HCT116 (cell line): ENCODE measurements around the gene TPD52L1. TPM values are rescaled to one million over a fixed set of nuclear protein-coding genes. Genes with fewer than 3 reads are reported as not detected.

Experiments
- ATAC-seq: fragments of 200-7000 bp; cut with Tn5 transposase; 2 replicates; pipeline ENCODE4 v1.9.1; 2020; ENCODE audit warnings: mild to moderate bottlenecking, moderate library complexity
- BruUV-seq: library from RNA; stranded (reverse); fragments of 400-500 nt; replicated peaks from 2 replicates; lab custom pipeline; 2021; lab: Mats Ljungman, UMichigan
- CTCF ChIA-PET: fragments of 300-600 bp; sonication (Branson Sonifier 250); formaldehyde crosslinking; loops from one replicate; lab custom pipeline; 2021; ENCODE audit warnings: antibody characterized with exemption; lab: Charles Lee
- POLR2A ChIA-PET: fragments of 300-600, 350-600 bp; sonication (Branson Sonifier 250); formaldehyde crosslinking; loops from one replicate; lab custom pipeline; 2021; ENCODE audit warnings: antibody characterized with exemption; lab: Charles Lee
- RAD21 ChIA-PET, 2 experiments: fragments of 300-600 bp; sonication (Branson Sonifier 250); formaldehyde crosslinking; loops; one replicate each; lab custom pipeline; 2023; ENCODE audit warnings: low total read pairs in 2 of 2; ENCODE audit not compliant: uncharacterized antibody in 2 of 2, unreplicated experiment in 2 of 2, low non-redundant PET in 1 of 2; lab: Charles Lee
- DNase-seq: peaks from one replicate; pipeline ENCODE4 v3.0.0-alpha.2; 2010; ENCODE audit warnings: low read depth, low spot score
- H2AFZ ChIP-seq: fragments of 200-600 bp; shearing (Covaris generic), sonication (generic); 2 replicates; pipeline ENCODE4 v1.6.1; 2017; ENCODE audit warnings: low read depth, mixed run types, mixed read lengths, antibody characterized with exemption, low read length; ENCODE audit not compliant: poor library complexity, severe bottlenecking
- H3K27ac ChIP-seq: 2 replicates; pipeline ENCODE4 v1.5.1; 2012; ENCODE audit warnings: low read depth, low read length
- H3K27me3 ChIP-seq: fragments of 200-600 bp; sonication (generic); 2 replicates; pipeline ENCODE4 v1.6.1; 2016; ENCODE audit warnings: mixed run types, low read length, mixed read lengths; ENCODE audit not compliant: insufficient read depth
- H3K36me3 ChIP-seq, 2 experiments: fragments of 200-500 bp in 1 of 2; fragments of 200-600 bp in 1 of 2; sonication (Bioruptor generic) in 1 of 2; sonication (generic) in 1 of 2; 2 replicates each; pipeline versions ENCODE4 v1.5.1 to v1.6.1; 2014 to 2016; ENCODE audit warnings: low read length in 2 of 2, inconsistent platforms in 1 of 2, mixed read lengths in 1 of 2, mixed run types in 1 of 2; ENCODE audit not compliant: insufficient read depth in 2 of 2, control insufficient read depth in 1 of 2
- H3K4me1 ChIP-seq, 2 experiments: fragments of 200-600 bp in 1 of 2; sonication (generic) in 1 of 2; 2 replicates each; pipeline versions ENCODE4 v1.5.1 to v1.6.1; 2012 to 2017; ENCODE audit warnings: low read length in 2 of 2, inconsistent platforms in 1 of 2, mild to moderate bottlenecking in 1 of 2, mixed read lengths in 1 of 2, mixed run types in 1 of 2, moderate library complexity in 1 of 2; ENCODE audit not compliant: insufficient read depth in 2 of 2, control insufficient read depth in 1 of 2
- H3K4me2 ChIP-seq: fragments of 200-600 bp; sonication (generic); 2 replicates; pipeline ENCODE4 v1.6.1; 2017; ENCODE audit warnings: mixed run types, low read length, mixed read lengths
- H3K4me3 ChIP-seq, 2 experiments: fragments of 200-600 bp in 1 of 2; sonication (generic) in 1 of 2; replicated peaks in 1 of 2; 2 replicates each; pipeline ENCODE4 v1.5.1; 2011 to 2016; ENCODE audit warnings: low read length in 2 of 2, control low read depth in 1 of 2, low read depth in 1 of 2, mild to moderate bottlenecking in 1 of 2, mixed read lengths in 1 of 2, mixed run types in 1 of 2
- H3K79me2 ChIP-seq: fragments of 200-600 bp; sonication (generic); 2 replicates; pipeline ENCODE4 v1.6.1; 2017; ENCODE audit warnings: mild to moderate bottlenecking, mixed run types, low read length, moderate library complexity, mixed read lengths; ENCODE audit not compliant: insufficient read depth
- H3K9ac ChIP-seq: fragments of 200-600 bp; sonication (generic); 2 replicates; pipeline ENCODE4 v1.6.1; 2016; ENCODE audit warnings: low read length, mixed read lengths
- H3K9me2 ChIP-seq: fragments of 200-600 bp; sonication (generic), shearing (Covaris generic); 2 replicates; pipeline ENCODE4 v1.6.1; 2017; ENCODE audit warnings: mixed run types, mild to moderate bottlenecking, moderate library complexity; ENCODE audit not compliant: insufficient read depth
- H3K9me3 ChIP-seq, 2 experiments: fragments of 200-500 bp in 1 of 2; fragments of 200-600 bp in 1 of 2; sonication (Bioruptor generic) in 1 of 2; sonication (generic) in 1 of 2; 2 replicates each; pipeline ENCODE4 v1.6.1; 2014 to 2017; ENCODE audit warnings: low read length in 2 of 2, mixed read lengths in 2 of 2, inconsistent platforms in 1 of 2, low read depth in 1 of 2, mild to moderate bottlenecking in 1 of 2, mixed run types in 1 of 2, moderate library complexity in 1 of 2; ENCODE audit not compliant: control insufficient read depth in 1 of 2, insufficient read depth in 1 of 2
- H4K20me1 ChIP-seq: fragments of 200-600 bp; sonication (generic), shearing (Covaris generic); 2 replicates; pipeline ENCODE4 v1.6.1; 2017; ENCODE audit warnings: mixed run types, mild to moderate bottlenecking, moderate library complexity; ENCODE audit not compliant: insufficient read depth
- ATF3 ChIP-seq: IDR thresholded peaks from 2 replicates; pipeline ENCODE4 v1.6.1; 2012
- CEBPB ChIP-seq: IDR thresholded peaks from 2 replicates; pipeline ENCODE4 v1.6.1; 2012; ENCODE audit warnings: low read depth
- ELF1 ChIP-seq: IDR thresholded peaks from 2 replicates; pipeline ENCODE4 v1.6.1; 2012; ENCODE audit warnings: low read depth, borderline replicate concordance
- EZH2 ChIP-seq: fragments of 200-600 bp; sonication (generic); IDR thresholded peaks from 2 replicates; pipeline ENCODE4 v1.6.1; 2017; ENCODE audit warnings: antibody characterized with exemption, mixed run types
- FOSL1 ChIP-seq: IDR thresholded peaks from 2 replicates; pipeline ENCODE4 v1.6.1; 2012; ENCODE audit warnings: low read depth
- POLR2A ChIP-seq: IDR thresholded peaks from 2 replicates; pipeline ENCODE4 v1.7.0; 2011; ENCODE audit warnings: borderline replicate concordance; ENCODE audit not compliant: insufficient read depth, insufficient read length; ENCODE audit errors: extremely low read depth
- POLR2AphosphoS5 ChIP-seq: IDR thresholded peaks from 2 replicates; pipeline ENCODE4 v1.6.1; 2011; ENCODE audit warnings: mild to moderate bottlenecking, low read depth, low read length, moderate library complexity
- SIN3A ChIP-seq: IDR thresholded peaks from 2 replicates; pipeline ENCODE4 v1.6.1; 2012; ENCODE audit warnings: low read depth
- SRF ChIP-seq: IDR thresholded peaks from 2 replicates; pipeline ENCODE4 v1.6.1; 2012; ENCODE audit warnings: low read depth
- ZNF274 ChIP-seq: fragments of 200-500 bp; sonication (Bioruptor generic); IDR thresholded peaks from 2 replicates; pipeline ENCODE4 v1.6.1; 2014; ENCODE audit warnings: mild to moderate bottlenecking, low read depth, low read length, inconsistent platforms
- intact Hi-C: fragments of 100-400 bp; cut with micrococcal nuclease; formaldehyde crosslinking; loops from 2 replicates; pipeline ENCODE4 v1.10.0; 2022
- total RNA-seq: library from RNA; stranded (reverse); gene quantifications from one replicate; pipeline ENCODE4 v1.2.1, GENCODE V29; 2021; ENCODE audit not compliant: unreplicated experiment
- TF ChIP-seq, protein P1 (sequence below): IDR thresholded peaks from 2 replicates; pipeline ENCODE4 v1.6.1; 2011; ENCODE audit warnings: mild to moderate bottlenecking, low read length, moderate library complexity; ENCODE audit not compliant: insufficient replicate concordance; ENCODE audit errors: extremely low read depth

Gene TPD52L1
- total RNA-seq, 1 experiment from 2014 or later, result 64.1 TPM

DNA sequence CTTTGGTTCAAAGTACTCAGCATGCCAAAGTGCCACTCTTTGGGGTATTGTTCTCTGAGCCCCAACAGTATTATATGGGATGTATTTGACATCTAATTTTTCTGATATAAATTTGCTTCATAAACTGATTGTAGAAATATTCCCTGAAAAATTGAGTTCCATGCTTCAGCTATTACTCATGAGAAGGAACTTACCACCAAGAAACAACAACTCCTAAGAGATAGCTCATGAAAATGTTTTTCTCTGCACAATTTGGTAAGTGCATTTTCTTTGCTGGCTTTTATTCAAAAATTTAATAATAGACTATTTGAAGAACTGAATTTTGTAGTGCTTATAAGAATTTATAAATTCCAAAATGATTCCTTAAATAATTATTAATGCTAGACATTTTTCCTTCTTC lies 12.8 kb upstream of the TPD52L1 start:
- no peak for TF ChIP-seq EZH2
- no peak for TF ChIP-seq SRF
- TF ChIP-seq ATF3, result no peak
- TF ChIP-seq POLR2AphosphoS5, result no peak
- TF ChIP-seq FOSL1, result no peak
- no peak for TF ChIP-seq ZNF274
- TF ChIP-seq ELF1, result no peak
- TF ChIP-seq CEBPB, result no peak
- TF ChIP-seq, protein P1, sequence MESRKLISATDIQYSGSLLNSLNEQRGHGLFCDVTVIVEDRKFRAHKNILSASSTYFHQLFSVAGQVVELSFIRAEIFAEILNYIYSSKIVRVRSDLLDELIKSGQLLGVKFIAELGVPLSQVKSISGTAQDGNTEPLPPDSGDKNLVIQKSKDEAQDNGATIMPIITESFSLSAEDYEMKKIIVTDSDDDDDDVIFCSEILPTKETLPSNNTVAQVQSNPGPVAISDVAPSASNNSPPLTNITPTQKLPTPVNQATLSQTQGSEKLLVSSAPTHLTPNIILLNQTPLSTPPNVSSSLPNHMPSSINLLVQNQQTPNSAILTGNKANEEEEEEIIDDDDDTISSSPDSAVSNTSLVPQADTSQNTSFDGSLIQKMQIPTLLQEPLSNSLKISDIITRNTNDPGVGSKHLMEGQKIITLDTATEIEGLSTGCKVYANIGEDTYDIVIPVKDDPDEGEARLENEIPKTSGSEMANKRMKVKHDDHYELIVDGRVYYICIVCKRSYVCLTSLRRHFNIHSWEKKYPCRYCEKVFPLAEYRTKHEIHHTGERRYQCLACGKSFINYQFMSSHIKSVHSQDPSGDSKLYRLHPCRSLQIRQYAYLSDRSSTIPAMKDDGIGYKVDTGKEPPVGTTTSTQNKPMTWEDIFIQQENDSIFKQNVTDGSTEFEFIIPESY, result no peak
- no peak for TF ChIP-seq POLR2A
- no peak for TF ChIP-seq SIN3A
- TF ChIP-seq, all 23 proteins: peak for 0
- CTCF ChIA-PET, result interaction anchor here (1.6 kb wide), 1 partner anchor 13 kb away, joined by 4 read pairs; the partner anchor contains the start of gene TPD52L1

More for the DNA sequence above, 12.8 kb upstream of the TPD52L1 start:
- Histone ChIP-seq H3K4me1 (no peaks in the 10 kb centered on the region), H3K79me2 (no peaks in the 10 kb centered on the region), H3K9ac (no peak overlapping the region), H3K27me3 (no peaks in the 10 kb centered on the region), H4K20me1 (no peaks in the 10 kb centered on the region), H3K9me2 (no peaks in the 10 kb centered on the region; the same call in 1 of the 2 replicates), H3K4me2 (no peak overlapping the region), H2AFZ (no peak overlapping the region), H3K4me3 (no peak overlapping the region), H3K27ac (no peak overlapping the region), H3K9me3 (no peaks in the 10 kb centered on the region), H3K36me3 (no peaks in the 10 kb centered on the region)
- ATAC-seq (no peak), DNase-seq (no peak)
- intact Hi-C loops, result no loop called here
- RAD21 ChIA-PET, result no interaction called here
- POLR2A ChIA-PET, result no interaction called here
- no TSS peak for BruUV-seq
